Activated CD4-positive, alpha-beta T cell treated with anti-CD3 and anti-CD28 coated beads for 1 hour (primary cell): ENCODE data around the gene POMGNT1.

Experiments
- DNase-seq: peaks from one replicate; pipeline ENCODE4 v3.0.0-alpha.2; 2020

Gene POMGNT1

DNA sequence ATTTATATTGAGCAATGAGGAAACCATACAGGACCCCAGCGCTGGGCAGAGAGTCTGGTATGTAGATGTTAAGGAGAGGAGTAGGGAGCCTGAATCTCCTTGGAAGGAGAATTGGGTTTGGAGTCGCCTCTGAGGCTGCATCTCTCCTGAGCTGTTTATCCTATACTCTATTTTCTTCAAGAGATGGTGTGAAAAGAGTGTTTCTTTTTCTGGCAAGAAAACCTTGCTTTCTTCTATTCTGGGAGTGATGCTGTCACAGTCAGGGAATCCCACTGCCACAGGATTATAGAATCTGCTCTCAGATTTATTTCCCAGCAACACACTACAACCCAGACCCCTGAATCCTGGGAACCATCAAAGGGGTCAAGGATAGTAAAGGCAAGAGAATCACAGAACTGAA, 8.2 kb upstream of the POMGNT1 start:
- DNase-seq = no peak

DNA sequence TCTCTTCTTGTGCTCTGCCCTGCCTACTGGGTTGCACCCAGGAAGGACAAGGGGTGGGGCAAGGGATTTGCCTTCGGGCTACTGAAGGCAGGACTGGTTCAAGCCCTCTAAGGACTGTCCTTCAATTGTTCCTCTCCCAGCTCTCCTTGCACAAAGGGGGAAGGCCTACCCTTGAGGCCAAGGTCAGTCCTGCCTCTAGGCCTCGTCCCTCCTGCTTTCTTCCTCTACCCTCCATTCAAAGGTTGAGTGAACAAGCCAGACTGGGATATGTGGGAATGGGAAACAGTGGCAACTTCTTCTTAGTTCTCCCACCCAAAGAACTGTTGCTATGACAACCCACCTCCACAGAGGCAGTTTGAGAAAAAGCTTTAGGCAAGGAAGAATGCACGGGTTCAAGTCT, 7.6 kb upstream of the POMGNT1 start:
- no peak for DNase-seq

DNA sequence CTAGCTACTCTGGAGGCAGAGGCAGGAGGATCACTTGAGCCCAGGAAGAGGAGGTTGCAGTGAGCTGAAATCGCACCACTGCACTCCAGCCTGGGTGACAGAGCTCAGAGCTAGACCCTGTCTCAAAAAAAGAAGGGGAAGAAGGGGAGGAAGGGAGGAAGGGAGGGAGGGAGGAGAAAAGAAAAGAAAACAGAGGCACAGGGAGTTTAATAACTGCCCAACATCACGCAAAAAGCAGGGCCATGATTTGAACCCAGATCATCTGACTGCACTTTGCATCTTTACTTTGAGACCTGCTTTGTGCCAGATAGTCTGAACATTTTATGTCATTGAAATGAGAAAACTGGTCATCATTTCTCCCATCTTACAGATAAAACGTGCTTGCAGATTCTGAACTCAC, 6.9 kb upstream of the POMGNT1 start:
- no peak for DNase-seq

DNA sequence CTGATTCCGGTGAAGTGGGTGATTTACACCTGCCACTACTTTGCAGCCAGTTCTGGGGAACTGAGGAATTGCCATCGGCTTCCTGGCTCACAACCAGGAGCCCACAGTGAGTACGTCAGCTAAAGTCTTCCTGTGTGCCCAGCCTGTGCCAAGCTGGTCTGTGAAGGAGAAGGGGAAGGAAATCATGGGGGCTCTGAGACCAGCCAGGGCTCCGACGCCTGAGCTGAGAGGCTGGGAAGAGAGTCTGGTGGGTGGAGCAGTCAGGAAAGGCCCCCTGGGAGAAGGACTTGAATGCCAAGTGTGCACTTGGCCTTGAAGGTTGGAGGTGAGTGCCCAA, 6.1 kb upstream of the POMGNT1 start:
- no peak for DNase-seq

DNA sequence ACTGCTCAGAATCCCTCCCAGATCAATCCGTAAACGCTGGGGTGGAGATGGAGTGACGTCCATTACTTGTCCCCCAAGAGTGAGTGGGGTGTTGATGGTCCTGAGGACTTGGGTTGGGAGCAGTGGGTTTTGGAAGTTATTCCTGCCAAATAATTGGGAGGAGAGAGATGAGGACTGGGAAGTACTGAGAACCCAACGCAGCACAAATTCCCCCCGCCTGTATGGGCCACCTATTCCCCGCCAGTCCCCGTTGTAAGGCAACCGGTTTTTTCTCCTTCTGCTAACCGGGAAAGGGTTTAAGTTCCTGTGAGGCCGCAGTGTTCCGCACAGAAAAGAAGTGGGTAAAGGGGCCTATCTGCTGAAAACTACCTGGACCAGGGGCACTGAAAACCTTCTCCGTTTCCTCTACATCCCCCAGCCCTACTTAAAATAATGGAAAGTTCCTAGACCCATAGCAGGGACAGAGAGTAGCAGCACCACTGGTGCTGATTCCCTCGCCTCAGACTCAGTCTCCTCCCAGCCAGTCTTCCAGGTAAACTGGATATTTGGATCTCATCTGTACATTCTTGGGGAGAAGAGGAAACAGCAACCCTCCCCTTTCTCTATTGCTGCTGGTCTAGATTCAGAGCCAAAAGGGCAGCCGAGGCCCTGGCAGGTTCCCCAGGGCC, 5.6 kb upstream of the POMGNT1 start:
- DNase-seq = no peak

DNA sequence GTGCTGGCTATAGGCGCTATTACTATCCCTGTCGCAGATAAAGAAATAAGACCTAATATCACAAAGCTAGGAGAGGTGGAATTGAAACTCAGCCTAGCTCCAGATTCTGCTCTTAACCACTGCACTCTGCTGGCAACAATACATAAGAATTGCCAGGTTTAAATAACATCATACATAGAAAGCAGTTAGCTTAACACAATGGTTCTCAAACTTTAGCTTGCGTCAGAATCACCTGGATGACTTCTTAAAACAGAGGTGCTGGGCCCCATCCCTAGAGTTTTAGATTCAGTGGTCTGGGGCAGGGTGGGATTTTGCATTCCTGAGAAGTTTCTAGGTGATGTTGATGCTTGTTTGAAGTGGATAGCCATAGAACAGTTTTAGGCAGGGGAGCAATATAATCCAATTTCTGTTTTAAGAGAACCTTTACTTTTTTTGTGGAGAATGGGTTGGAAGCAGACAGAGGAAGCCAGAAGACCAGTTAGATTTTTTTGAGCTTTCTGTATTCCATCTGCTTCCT, 1.1 kb upstream of the POMGNT1 start:
- no peak for DNase-seq

DNA sequence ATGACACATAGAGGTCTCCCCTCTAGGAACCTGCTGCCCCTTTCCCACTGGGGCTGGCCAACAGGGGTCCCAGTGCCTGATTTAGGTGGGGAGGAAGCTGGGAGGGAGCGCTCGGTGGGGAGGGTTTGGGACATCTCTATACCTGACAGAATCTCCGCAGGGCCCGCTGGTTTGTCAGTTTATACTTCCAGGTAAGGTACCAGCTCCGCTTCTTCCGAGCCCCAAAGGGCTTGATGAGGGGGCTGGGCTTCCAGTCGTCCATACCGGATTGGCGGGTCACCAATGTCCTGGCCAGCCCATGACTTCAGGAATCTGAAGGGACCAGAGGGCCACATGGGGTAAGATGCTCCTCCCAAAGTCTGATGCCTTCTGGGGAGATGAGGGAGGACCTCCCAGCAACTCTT, 672 bp downstream of the POMGNT1 start:
- no peak for DNase-seq

DNA sequence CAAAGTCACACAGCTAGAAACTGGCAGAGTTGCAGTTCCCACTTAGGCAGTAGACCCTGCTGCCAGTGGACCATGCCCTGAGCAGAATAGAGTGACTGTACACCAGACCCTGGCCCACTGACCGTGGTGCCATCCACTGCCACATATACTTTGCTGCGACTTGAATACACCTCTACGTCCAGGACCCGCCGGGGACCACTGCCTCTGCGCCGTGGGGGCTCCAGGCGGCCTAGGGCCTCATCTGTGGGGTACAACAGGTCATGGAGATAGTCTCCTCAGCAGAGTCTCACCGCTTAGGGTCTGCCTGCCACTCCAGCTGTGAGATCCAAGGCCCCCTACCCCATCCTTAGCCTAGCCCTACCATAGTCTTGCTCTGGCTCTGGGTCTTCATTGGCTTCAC, 1.6 kb downstream of the POMGNT1 start:
- no peak for DNase-seq

DNA sequence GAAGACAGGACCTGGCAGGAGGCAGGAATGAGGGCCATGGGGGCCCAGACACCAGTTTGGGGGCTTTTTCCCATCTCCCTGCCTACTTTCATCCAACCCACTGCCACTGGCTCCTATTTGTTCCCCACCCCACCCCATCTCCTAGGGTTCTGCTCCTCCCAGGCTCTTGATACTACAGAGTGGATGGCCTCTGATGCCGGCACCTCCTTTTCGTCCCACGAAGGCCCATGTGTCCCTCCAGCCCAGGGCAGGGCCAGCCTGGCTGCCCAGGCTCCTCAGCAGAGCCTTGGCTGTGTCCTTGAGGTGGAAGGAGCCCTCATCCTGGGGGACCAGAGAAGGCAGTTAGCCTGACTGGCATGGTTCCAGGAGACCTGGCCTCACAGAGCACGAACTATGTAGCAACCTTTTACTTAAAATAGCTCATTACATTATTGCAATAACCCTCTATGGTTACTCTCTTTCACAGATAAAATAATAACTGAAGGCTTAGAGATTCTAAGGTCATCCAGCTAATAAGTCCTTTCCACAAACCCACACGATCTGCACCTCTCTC, 3.5 kb downstream of the POMGNT1 start:
- DNase-seq = no peak

DNA sequence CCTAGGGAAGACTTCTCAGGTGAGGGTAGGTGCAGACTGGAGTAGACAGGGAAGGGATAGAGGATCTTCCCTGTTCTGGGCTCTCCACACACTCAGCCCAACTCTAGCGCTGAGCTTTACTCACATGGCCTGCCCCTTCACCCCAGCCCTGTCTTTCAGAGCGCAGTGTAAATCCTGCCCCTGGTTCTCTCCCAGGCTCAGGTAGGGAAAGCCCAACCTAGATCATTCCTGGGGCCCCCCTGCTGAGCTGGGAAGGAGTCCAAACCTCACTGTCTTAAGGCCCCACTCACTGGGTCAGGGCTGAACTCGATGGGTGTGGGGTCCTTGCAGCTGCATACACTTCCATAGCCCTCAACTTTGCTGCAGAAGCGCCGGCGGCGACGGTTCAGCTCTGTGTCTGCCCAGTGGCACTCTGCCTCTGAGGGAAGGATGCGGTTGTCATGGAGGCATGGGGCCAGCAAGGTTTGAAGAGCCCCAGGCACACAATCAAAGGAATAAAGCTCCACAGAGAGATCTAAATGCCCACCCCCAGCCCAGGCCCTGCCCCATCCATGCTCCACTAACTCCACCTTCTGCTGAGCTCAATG, 4.2 kb downstream of the POMGNT1 start:
- DNase-seq = no peak

DNA sequence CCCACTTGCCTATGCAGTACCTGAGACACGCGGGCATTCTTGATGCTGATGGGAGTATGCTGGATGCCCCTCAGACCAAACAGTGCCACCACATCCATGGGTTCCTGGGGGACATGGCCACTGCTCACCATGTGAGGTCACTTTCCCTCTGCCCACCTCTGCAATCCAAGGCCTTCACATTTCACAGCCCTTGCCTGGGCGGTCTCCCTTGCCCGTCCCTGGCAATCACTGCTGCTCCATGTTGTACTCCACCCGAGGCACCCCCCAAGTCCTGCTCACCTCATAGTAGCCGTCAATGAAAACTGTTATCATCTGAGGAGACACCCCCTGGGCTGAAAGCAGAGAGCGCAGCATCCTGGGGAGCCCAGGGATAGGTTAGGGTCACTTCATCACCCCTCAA, 4.9 kb downstream of the POMGNT1 start:
- no peak for DNase-seq

DNA sequence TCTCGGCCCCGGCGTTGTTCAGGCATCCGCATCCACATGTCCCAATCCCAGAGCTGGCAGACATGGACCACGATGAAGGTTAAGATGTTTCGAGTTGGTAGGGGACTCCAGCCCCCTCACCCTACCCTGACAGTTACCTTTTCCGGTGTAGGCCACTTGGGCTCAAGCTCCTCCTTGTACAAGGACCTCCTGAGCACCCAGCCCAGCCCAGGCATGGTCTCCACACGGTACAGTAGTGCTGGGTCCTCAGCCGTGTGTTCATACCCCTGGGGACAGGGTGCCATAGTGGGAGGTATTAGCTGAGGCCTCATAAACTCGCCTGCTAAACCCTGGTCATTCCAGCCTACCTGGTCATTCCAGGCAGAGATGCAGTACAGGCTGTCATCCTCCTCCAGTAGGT, 6.1 kb downstream of the POMGNT1 start:
- no peak for DNase-seq

DNA sequence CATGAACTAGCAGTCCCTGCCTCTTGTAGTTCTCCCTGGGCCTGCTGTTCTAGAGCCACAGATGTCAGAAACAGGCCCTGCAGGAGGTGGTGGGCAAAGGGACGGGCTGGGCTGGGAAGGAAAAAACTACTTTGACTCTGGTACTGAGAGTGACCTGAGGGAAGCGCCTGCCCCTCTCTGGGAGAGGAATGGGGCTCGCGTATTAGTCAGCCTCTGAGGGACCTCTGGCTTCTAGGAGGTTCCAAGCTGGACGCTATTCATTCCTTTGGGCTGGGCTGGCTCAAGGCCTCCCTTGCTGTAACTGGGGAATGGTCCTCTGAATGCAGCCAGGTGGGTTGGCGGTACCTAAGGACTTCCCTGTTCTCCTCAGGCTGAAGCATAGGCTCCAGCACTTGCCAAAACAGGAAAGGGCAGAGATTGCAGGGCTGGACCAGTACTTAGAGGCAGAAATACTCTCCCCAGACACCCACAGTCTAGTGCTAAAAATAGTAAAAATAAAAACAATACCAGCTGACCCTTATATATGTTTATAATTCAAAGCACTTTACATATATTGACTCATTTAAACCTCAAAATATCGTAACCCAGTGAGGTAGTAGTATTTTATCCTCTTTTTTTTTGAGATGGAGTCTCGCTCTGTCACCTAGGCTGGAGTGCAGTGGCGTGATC, 7.1 kb downstream of the POMGNT1 start:
- no peak for DNase-seq

DNA sequence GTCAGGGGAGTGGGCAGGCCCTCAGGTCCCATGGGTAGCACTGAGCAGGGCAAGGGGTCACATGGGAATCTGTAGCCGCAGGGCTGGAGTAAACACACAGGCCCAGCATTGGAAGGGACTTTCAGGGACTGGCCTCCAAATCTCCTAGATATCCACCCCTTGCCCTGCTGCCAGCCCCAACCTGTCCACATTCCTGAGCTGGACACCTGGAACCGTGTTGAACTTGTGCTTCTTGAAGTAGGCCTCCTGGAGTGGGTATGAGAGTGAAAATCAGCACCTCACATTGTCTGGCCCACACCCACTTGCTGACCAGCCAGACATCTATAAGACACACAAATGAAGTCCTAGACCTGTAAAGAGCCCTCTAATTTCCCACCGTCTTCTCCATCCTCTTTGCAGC, 7.7 kb downstream of the POMGNT1 start:
- DNase-seq = no peak

DNA sequence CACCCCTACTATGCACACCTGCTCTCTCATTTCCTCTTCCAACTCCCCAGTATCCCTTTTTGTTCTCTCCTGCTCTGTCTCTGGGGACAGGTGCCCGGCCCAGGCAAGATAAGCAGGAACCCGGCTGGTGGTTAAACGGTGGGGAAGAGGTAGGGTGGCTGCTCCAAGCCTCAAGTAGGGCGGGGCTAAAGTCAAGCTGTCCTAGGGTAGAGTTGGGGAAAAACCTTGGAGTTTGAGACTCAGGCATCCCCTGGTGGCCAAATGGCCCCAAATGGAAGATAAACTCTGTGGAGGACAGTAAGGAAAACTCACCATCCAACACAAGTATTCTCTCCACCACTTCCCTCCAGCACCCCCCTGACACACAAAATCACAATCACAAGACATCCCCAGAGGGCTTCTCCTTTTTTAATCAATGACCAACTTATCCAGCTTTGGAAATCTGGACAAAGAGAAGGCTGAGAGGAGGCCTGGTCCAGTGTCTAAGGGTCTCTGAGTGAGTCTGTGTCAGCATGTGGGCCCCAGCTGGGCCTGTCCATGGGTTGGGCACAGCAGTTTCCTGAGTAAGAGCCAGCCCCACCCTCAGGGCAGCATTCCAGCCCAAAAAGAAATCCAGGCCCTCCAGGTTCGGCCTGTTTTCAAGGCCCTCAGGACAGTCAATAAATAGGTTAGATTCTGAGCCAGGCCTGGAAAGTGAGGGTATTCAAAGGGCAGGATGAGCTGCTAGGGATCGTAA, 9.8 kb downstream of the POMGNT1 start:
- DNase-seq = no peak

DNA sequence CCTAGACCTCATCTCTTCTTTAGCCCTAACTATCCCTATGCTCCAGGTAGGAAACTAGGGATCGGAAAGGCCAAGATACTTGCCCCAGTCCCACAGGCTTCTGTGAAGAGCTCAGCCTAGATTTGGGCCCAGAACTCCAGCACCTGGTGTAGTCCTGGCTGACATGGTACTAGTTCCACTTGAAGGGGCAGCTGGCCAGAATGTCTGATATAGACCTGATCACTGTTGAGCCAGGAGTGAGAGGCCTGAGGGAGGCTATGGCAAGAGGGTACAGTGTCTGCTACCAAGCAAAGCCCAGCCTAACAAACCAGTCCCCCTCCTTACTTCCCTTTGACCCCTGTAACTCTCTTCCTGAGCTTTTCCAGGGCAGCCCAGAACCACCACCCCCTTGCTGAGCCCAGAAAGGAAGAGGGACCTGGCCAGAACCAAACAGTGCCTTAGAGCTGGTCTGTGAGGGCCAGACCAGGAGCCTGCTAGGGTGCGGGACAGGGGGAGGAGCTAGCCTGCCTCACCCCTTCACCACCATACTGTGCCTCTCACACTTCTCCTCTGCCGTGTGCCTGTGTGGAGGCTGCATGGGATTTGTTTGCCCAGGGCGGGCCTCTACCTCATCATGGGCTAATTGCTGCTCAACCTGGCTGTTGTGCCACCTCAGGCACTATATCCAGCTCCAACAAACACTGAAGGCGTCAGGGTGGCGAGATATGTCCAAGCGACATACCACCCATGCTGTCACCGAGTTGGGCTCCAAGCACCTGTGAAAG, 10.9 kb downstream of the POMGNT1 start:
- DNase-seq = no peak

DNA sequence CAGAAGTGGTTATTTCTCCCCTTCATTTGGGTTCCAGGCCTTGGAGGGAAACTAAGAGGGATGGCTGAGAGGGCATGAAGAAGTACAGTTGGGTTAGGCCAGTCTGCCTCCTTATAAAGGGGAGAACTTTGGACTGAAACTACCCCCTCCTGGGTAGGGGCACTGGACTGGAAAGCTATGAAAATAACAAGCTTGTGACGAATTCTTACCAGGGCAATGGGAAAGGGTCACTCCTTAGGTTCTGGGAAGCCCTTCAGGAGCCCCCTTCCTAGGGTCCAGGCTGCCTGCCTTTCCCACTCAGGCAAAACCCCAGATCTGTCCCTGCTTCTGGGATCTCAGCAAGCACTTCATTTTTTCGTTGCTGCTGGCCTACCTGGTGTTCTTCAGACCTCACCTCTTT, 12.2 kb downstream of the POMGNT1 start:
- no peak for DNase-seq

DNA sequence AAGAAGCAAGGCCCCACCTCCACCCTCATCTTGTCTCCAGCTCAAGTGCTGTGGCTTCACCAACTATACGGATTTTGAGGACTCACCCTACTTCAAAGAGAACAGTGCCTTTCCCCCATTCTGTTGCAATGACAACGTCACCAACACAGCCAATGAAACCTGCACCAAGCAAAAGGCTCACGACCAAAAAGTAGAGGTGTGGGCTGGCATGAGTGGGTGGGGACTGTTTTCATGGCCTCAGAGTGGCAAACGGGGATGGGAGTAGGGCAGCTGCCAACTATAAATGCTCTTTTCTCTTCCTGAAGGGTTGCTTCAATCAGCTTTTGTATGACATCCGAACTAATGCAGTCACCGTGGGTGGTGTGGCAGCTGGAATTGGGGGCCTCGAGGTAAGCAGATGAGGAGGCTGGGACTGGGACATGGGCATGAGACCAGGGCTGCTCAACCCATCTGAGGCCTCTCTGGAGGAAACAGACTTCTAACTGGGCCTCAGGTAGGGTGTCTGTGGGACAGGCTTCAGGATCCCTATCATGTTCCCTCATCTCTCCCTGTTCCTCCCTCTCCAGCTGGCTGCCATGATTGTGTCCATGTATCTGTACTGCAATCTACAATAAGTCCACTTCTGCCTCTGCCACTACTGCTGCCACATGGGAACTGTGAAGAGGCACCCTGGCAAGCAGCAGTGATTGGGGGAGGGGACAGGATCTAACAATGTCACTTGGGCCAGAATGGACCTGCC, 13.1 kb downstream of the POMGNT1 start:
- DNase-seq = no peak

DNA sequence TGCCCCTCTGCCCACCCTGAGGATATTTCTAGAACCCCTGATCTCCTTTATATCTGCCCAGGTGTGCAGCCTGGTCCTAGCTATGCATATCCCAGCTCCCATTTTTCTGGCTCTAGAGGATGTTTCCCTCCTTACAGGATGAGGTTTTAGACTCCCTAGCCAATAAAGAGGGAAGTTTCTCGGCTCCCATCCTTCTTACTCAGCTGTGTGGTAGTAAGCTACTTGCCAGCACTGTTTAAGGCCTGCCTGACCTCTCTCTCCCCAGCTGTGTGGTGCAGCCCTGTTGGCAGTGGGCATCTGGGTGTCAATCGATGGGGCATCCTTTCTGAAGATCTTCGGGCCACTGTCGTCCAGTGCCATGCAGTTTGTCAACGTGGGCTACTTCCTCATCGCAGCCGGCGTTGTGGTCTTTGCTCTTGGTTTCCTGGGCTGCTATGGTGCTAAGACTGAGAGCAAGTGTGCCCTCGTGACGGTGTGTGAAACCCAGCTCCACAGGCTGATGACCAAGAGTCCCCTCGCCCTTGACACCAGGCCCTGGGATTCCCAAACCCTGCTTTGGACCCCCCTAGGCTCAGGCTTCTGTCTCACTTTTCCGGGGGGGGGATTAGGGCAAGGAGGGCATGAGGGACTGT, 14.2 kb downstream of the POMGNT1 start:
- no peak for DNase-seq

DNA sequence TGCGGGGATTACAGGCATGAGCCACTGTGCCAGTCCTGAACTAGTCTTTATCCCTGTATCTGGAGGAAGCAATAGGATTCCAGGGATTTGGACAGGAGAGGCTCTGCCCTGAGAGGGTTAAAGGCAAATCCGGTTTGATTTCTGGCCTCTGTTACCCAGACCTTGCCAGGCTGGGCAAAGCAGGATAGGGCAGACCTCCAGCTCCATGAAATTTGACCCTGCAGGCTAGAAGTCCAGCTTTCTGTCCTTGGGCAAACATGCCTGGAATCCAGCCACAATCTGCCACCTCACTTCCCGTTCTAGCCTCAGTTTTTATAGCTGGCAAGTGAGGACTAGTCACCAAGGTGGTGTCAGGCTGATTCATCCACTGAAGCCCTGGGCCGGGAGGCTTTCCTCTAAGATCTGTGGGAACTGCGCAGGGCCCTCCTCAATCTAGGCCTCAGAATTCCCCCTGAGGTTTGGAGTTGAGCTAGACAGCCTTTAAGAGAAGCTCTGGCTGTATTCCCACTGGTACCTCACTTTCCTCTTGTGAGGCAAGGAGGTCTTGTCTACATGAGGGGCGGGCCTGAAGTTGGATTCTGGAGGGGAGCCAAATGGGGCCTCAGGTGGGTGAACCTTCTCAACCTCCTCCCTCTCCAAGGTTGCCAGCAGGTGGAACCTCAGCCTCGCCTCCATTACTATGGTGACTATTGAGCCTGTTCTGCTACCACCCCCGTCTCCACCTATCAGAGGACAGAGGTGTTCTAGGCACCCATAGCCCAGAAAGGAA, 15.0 kb downstream of the POMGNT1 start:
- DNase-seq = no peak
